Measurements from ENCODE around the gene PLCB3. TPM values are rescaled to one million over a fixed set of nuclear protein-coding genes. Genes with fewer than 3 reads are reported as not detected.

PLCB3 gene
- total and polyA plus RNA-seq, 2 experiments from 2014 or later, result 19.0 to 23.5 TPM

GRCh38 chr11:64203421-64204079 lies 47.8 kb upstream of the PLCB3 start:
- H3K27ac ChIP-seq, result no peak overlapping the region
- no peaks in the 10 kb centered on the region for H3K79me2 ChIP-seq
- no peaks in the 10 kb centered on the region for H3K36me3 ChIP-seq (replicated peaks; ENCODE audit: insufficient read depth, low read depth)
- TF ChIP-seq EZH2phosphoT487 (IDR thresholded peaks at IDR 0.05; ENCODE audit: low read depth, severe bottlenecking, unreplicated experiment) (no peak), EZH2 (IDR thresholded peaks at IDR 0.05; ENCODE audit: borderline replicate concordance) (no peak), CTCF (IDR thresholded peaks at IDR 0.05; ENCODE audit: poor library complexity) (no peak)
- DNase-seq (ENCODE audit: low spot score), result no peak
- H3K4me1 ChIP-seq (ENCODE audit: insufficient read depth), result no peaks in the 10 kb centered on the region
- no peaks in the 10 kb centered on the region for H3K9me3 ChIP-seq (ENCODE audit: low read depth)
- no peak overlapping the region for H2AFZ ChIP-seq
- no peak overlapping the region for H3K4me3 ChIP-seq
- WGBS (ENCODE audit: low lambda C conversion rate, missing lambda C conversion rate), result 96% methylated on average over 27 of the region's 27 CpGs
- no peaks in the 10 kb centered on the region for H3K9me2 ChIP-seq (replicated peaks; ENCODE audit: insufficient read depth)
- no peaks in the 10 kb centered on the region for H4K20me1 ChIP-seq (ENCODE audit: insufficient read depth, poor library complexity, severe bottlenecking)
- H3K27me3 ChIP-seq, result no peaks in the 10 kb centered on the region
- no peak overlapping the region for H3K4me2 ChIP-seq

- Histone ChIP-seq H3K4me2 (no peak overlapping the region), H3K36me3 (replicated peaks; ENCODE audit: insufficient read depth, low read depth) (no peaks in the 10 kb centered on the region)
- 91% methylated on average over 15 of the region's 16 CpGs for WGBS (ENCODE audit: low lambda C conversion rate, missing lambda C conversion rate)
Measured at GRCh38 chr11:64204080-64204440, 47.3 kb upstream of the PLCB3 start.

GRCh38 chr11:64204464-64204989 lies 46.8 kb upstream of the PLCB3 start:
- WGBS (ENCODE audit: low lambda C conversion rate, missing lambda C conversion rate), result 62% methylated on average over 7 of the region's 7 CpGs
- no peak for TF ChIP-seq EZH2 (IDR thresholded peaks at IDR 0.05; ENCODE audit: borderline replicate concordance)
- peak; percentile 66 for TF ChIP-seq CTCF (IDR thresholded peaks at IDR 0.05; ENCODE audit: poor library complexity)
- no peak for TF ChIP-seq EZH2phosphoT487 (IDR thresholded peaks at IDR 0.05; ENCODE audit: low read depth, severe bottlenecking, unreplicated experiment)
- H3K4me1 ChIP-seq (ENCODE audit: insufficient read depth), result no peaks in the 10 kb centered on the region
- no peak overlapping the region for H3K4me2 ChIP-seq
- H3K9me2 ChIP-seq (replicated peaks; ENCODE audit: insufficient read depth), result no peaks in the 10 kb centered on the region
- H3K27ac ChIP-seq, result peak overlapping the region; percentile 12
- H3K36me3 ChIP-seq (replicated peaks; ENCODE audit: insufficient read depth, low read depth), result no peaks in the 10 kb centered on the region
- H2AFZ ChIP-seq, result no peak overlapping the region
- H3K9me3 ChIP-seq (ENCODE audit: low read depth), result no peaks in the 10 kb centered on the region
- DNase-seq (ENCODE audit: low spot score), result peak; percentile 90
- H3K27me3 ChIP-seq, result no peaks in the 10 kb centered on the region
- no peaks in the 10 kb centered on the region for H3K79me2 ChIP-seq
- no peaks in the 10 kb centered on the region for H4K20me1 ChIP-seq (ENCODE audit: insufficient read depth, poor library complexity, severe bottlenecking)
- H3K4me3 ChIP-seq, result no peak overlapping the region

More at GRCh38 chr11:64204080-64204440, 47.3 kb upstream of the PLCB3 start:
- no peak overlapping the region for H3K4me3 ChIP-seq
- TF ChIP-seq CTCF (IDR thresholded peaks at IDR 0.05; ENCODE audit: poor library complexity) (no peak), EZH2 (IDR thresholded peaks at IDR 0.05; ENCODE audit: borderline replicate concordance) (no peak), EZH2phosphoT487 (IDR thresholded peaks at IDR 0.05; ENCODE audit: low read depth, severe bottlenecking, unreplicated experiment) (no peak)
- no peaks in the 10 kb centered on the region for H3K9me3 ChIP-seq (ENCODE audit: low read depth)
- H2AFZ ChIP-seq, result no peak overlapping the region
- H3K27me3 ChIP-seq, result no peaks in the 10 kb centered on the region
- H3K79me2 ChIP-seq, result no peaks in the 10 kb centered on the region
- no peaks in the 10 kb centered on the region for H3K4me1 ChIP-seq (ENCODE audit: insufficient read depth)
- DNase-seq (ENCODE audit: low spot score), result no peak
- H4K20me1 ChIP-seq (ENCODE audit: insufficient read depth, poor library complexity, severe bottlenecking), result no peaks in the 10 kb centered on the region
- H3K9me2 ChIP-seq (replicated peaks; ENCODE audit: insufficient read depth), result no peaks in the 10 kb centered on the region
- H3K27ac ChIP-seq, result no peak overlapping the region

Measured in hepatocyte (in vitro differentiated cells).